Breast epithelium (tissue), 3 donors: ENCODE data around the gene IFNL3.

ENCODE experiments used
- POLR2A ChIP-seq: fragments of 450-650 bp; IDR thresholded peaks from one replicate; pipeline ENCODE4 v1.6.1; 2016; ENCODE audit warnings: antibody characterized with exemption, mild to moderate bottlenecking, moderate library complexity
- TF ChIP-seq, protein P1 (sequence below), 3 donors: fragments of 450-650 bp; IDR thresholded peaks; one replicate each; pipeline ENCODE4 v1.5.1; 2016 to 2017; ENCODE audit warnings: antibody characterized with exemption in 3 of 3, mild to moderate bottlenecking in 3 of 3, moderate library complexity in 3 of 3

DNA sequence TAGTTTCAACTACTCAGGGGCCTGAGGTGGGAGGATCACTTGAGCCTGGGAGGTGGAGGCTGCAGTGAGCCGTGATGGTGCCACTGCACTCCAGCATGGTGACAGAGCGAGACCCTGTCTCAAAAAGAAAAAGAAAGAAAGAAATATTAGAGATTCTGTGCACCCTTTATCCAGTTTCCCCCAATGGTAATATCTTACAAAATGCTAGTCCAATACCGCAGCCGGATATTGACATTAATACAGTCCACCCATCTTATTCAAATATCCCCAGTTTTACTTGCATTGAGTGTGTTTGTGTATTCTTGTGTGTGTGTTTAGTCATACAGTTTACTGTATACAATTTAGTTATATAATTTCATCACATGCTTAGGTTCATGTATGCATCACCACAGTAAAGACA, 12.4 kb upstream of the IFNL3 start:
- TF ChIP-seq POLR2A, result no peak
- TF ChIP-seq, protein P1, sequence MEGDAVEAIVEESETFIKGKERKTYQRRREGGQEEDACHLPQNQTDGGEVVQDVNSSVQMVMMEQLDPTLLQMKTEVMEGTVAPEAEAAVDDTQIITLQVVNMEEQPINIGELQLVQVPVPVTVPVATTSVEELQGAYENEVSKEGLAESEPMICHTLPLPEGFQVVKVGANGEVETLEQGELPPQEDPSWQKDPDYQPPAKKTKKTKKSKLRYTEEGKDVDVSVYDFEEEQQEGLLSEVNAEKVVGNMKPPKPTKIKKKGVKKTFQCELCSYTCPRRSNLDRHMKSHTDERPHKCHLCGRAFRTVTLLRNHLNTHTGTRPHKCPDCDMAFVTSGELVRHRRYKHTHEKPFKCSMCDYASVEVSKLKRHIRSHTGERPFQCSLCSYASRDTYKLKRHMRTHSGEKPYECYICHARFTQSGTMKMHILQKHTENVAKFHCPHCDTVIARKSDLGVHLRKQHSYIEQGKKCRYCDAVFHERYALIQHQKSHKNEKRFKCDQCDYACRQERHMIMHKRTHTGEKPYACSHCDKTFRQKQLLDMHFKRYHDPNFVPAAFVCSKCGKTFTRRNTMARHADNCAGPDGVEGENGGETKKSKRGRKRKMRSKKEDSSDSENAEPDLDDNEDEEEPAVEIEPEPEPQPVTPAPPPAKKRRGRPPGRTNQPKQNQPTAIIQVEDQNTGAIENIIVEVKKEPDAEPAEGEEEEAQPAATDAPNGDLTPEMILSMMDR (IDR thresholded peaks at IDR 0.05), result no peak
